Retina (tissue), 1 donor: Measurements from ENCODE around the gene OCEL1.
"Not testable (repeated sequence)": the region's sequence is repeated elsewhere in the genome, so short reads cannot be mapped to it uniquely, and the experiment has no call there.

Experiments
- DNase-seq: peaks from one replicate; pipeline ENCODE4 v3.0.0-alpha.2; 2016

OCEL1 gene

DNA sequence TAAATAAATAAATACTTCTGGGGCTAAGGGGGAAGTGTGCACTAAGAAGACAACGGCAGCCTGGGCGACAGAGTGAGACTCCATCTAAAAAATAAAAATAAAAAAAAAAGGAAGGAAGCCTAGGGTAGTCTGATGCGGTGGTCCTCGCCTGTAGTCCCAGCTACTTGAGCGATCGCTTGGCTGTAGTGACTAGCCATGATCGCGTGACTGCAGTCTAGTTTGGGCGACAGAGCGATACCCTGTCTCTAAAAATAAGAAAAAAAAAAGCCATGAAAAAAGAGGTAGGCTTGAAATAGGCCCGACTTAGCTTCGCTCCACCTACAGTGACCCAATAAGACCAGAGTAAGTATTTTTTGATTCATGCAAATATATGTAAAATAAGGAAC is 40.6 kb downstream of the OCEL1 start:
- DNase-seq = no peak

DNA sequence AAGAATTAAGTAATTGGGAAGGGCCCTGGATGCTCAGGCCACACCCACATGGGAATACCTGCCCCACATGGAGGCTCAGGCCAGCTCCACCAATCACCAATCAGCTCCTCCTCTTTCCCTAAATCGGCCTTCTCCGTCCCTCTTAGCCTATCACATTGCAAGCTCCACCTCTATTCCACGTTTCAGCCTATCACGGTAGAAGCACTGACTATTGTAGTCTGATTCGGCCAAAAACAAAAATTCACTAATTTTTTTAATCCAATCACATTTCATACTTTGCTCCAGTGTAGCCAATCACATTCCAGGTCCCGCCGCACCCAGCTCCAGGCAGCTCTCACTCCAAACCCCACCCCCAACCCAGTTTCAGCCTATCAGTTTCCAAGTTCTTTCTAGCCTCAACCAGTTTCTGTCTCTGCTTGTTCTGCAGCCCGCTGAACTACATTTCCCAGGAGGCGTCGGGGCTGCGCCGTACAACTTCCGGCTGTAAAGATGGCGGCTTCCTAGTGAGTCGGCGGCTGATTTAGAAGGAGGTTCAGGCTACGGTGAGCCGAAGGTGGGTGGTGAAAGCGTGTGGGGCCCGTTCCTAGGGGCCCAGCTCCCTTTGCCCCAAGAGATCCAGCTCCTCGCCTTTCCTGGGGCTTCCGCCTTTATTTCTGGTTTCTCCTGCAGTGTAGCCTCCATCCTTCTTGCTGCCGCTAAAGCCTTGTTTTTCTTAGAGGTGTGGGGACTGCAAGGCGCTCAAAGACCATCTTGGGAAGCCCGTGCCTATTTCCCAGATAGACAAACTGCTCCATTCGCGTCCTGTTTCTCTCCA is 41.2 kb downstream of the OCEL1 start, which contains the start of gene BABAM1:
Gene BABAM1, plus strand, starts transcription at position 469 of the 814 bp plus-strand sequence. CDS start 1,364 bp downstream, outside the sequence.
- DNase-seq = peak; percentile 96

DNA sequence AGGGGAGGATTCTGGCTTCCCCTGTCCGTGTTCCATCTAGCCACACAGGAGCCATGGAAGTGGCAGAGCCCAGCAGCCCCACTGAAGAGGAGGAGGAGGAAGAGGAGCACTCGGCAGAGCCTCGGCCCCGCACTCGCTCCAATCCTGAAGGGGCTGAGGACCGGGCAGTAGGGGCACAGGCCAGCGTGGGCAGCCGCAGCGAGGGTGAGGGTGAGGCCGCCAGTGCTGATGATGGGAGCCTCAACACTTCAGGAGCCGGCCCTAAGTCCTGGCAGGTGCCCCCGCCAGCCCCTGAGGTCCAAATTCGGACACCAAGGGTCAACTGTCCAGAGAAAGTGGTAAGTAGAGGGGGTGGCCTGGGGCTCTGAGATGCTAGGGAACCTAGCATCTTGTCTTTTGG is 42.7 kb downstream of the OCEL1 start:
- DNase-seq = no peak

DNA sequence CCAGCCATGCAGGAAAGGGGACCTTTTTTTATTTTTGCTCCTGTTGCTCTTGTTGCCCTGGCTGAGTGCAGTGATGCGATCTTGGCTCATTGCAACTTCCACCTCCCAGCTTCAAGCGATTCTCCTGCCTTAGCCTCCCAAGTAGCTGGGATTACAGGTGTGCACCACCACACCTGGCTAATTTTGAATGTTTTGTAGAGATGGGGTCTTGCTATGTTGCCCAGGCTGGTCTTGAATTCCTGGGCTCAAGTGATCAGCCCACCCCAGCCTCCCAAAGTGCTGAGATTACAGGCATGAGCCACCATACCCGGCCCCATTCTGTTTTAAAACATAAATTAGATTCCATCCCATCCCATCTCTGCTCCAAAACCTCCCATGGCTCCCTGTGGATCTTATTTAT is 48.9 kb downstream of the OCEL1 start:
- DNase-seq = not testable (repeated sequence)

DNA sequence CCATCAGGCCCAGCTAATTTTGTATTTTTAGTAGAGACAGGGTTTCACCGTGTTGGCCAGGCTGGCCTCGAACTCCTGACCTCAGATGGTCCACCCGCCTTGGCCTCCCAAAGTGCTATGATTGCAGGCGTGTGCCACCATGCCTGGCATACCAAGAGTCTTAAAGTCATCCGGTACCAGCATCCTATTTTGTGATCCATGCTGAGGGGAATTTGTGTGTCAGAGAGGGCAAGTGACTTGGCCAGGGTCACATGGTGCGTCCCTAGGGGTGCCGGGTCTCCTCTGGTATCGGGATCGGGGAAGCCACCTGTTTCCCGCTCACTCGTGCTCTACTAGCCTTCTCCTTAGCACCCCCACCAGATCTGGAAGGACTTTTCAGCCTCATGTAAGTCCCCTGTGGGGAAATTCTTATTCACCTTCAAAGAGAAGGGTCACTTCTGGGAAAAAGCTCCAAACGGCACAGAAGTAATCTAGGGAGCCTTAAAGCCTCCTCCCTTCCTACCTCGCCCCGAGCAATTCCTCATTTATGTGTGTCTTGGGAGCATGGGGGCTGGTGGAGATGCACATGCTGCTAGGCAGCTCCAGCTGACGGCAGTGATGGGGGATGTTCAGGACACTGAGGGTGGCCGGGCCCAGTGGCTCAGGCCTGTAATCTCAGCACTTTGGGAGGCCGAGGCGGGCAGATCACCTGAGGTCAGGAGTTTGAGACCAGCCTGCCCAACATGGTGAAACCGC is 49.6 kb downstream of the OCEL1 start:
- DNase-seq = no peak
